ENCODE data around the gene UBR3.

DNA sequence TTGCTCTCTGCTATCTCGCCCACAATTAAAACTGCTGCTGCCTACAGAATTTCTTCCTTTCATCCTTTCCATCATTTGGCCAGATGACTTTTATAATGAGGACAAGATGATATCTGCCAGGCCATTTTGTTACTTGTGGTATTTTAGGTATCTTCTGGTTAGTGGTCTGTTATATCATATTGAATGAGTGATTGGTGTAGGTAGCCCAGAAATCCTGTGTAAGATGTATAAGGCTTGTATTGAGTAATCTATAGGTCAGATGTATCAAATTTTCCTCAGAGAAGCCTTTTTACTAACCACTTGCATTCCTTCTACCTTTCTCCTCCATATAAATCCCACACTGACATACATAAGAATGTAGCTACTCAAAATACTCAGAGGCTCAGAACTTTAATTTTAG, 118.3 kb downstream of the UBR3 start:
- TF ChIP-seq, protein P1, sequence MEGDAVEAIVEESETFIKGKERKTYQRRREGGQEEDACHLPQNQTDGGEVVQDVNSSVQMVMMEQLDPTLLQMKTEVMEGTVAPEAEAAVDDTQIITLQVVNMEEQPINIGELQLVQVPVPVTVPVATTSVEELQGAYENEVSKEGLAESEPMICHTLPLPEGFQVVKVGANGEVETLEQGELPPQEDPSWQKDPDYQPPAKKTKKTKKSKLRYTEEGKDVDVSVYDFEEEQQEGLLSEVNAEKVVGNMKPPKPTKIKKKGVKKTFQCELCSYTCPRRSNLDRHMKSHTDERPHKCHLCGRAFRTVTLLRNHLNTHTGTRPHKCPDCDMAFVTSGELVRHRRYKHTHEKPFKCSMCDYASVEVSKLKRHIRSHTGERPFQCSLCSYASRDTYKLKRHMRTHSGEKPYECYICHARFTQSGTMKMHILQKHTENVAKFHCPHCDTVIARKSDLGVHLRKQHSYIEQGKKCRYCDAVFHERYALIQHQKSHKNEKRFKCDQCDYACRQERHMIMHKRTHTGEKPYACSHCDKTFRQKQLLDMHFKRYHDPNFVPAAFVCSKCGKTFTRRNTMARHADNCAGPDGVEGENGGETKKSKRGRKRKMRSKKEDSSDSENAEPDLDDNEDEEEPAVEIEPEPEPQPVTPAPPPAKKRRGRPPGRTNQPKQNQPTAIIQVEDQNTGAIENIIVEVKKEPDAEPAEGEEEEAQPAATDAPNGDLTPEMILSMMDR (conservative IDR thresholded peaks at IDR 0.05 in 1 of 2, IDR thresholded peaks at IDR 0.05 in 1 of 2; ENCODE audit: extremely low read depth in 1 of 2, insufficient read depth in 1 of 2, low read depth in 1 of 2, low read length in 2 of 2) = no peak
- no peak for TF ChIP-seq EZH2 (IDR thresholded peaks at IDR 0.05; ENCODE audit: borderline replicate concordance, low read length)

Data from mammary epithelial cell (primary cell).